ENCODE data around the gene PREX1. TPM values are rescaled to one million over a fixed set of nuclear protein-coding genes. Genes with fewer than 3 reads are reported as not detected.
A peak's percentile ranks its signal among the peaks of the same experiment; 100 is the strongest.

The PREX1 gene
- total and polyA plus RNA-seq, 2 donors (not counting 3 experiments of a cell fraction or from before 2014, with no cell fraction given), result 51.3 to 72.9 TPM

DNA sequence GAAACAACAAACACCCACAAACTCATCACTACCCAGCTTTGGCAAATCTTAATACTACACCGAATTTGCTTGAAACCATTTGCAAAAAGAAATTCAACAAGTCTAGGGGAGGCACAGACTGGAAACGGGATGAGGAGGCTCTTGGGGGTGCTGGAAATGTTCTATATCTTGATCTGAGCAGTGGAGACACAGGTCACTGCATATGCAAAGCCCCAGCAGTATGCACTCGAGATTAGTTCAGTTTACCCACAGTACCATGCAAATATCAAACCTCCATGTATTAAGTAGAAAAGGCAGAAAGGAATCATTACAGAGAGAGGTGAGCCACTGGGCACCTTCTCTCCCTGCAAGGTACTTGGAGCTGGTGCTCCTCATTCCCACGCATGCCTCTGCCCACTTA, 75.9 kb downstream of the PREX1 start:
- H3K9me1 ChIP-seq (replicated peaks; ENCODE audit: control insufficient read depth, extremely low read depth, insufficient read depth, low read length), result no peaks in the 10 kb centered on the region
- CTCF ChIA-PET, result interaction anchor here (1.1 to 1.3 kb wide), 3 partner anchors 8 to 232 kb away, joined by 3 to 4 read pairs (median 3); no protein-coding TSS in a partner anchor
- H3K27me3 ChIP-seq (ENCODE audit: control insufficient read depth in 2 of 2, insufficient read depth in 2 of 2, low read length in 2 of 2), result no peaks in the 10 kb centered on the region
- FAIRE-seq, result peak; percentile 31
- no TSS peak for BruUV-seq (replicated peaks)
- H2AFZ ChIP-seq (ENCODE audit: low read depth, low read length), result no peak overlapping the region
- peak overlapping the region; percentile 33 for H3K4me2 ChIP-seq (ENCODE audit: insufficient read depth, low read length)
- intact Hi-C loops (cut with micrococcal nuclease) (loop anchor here (1.0 to 2.0 kb wide), 4 partner anchors 11 to 73 kb away; no protein-coding TSS in a partner anchor), dilution Hi-C loops (cut with MboI; ENCODE audit: extremely low pct_ligation_motif_present, low sequenced_read_pairs) (no loop called here)
- H3K4me3 ChIP-seq (replicated peaks in 1 of 3; ENCODE audit: insufficient read depth in 1 of 3, low read depth in 1 of 3, low read length in 3 of 3), result no peak overlapping the region
- H3K4me1 ChIP-seq (ENCODE audit: control insufficient read depth, extremely low read depth, insufficient read depth, low read length), result peaks cover 19% of the 10 kb centered on the region
- DNase-seq (ENCODE audit: low read depth, low spot score), result no peak
- peak overlapping the region; percentile 50 for H3K9ac ChIP-seq (replicated peaks; ENCODE audit: extremely low read depth, insufficient read depth, low read length)
- H3K36me3 ChIP-seq (ENCODE audit: control insufficient read depth in 2 of 2, extremely low read depth in 1 of 2, insufficient read depth in 2 of 2, low read length in 2 of 2), result peaks cover 0 to 3% of the 10 kb centered on the region in 2 experiments
- no peaks in the 10 kb centered on the region for H3K9me3 ChIP-seq (replicated peaks; ENCODE audit: control insufficient read depth, insufficient read depth, low read length)
- no peak for TF ChIP-seq POLR2A (IDR thresholded peaks at IDR 0.05; ENCODE audit: low read depth, low read length)
- TF ChIP-seq GATA2 (IDR thresholded peaks at IDR 0.05; ENCODE audit: insufficient read depth, insufficient read length, low read depth, low read length), result no peak
- no peak for TF ChIP-seq FOS (IDR thresholded peaks at IDR 0.05; ENCODE audit: borderline replicate concordance, insufficient read depth, low read length)
- peak overlapping the region; percentile 83 for H3K27ac ChIP-seq (ENCODE audit: insufficient read depth, low read depth, low read length)
- H4K20me1 ChIP-seq (replicated peaks; ENCODE audit: control insufficient read depth, extremely low read depth, insufficient read depth, low read length), result no peaks in the 10 kb centered on the region
- peaks cover 80% of the 10 kb centered on the region for H3K79me2 ChIP-seq (ENCODE audit: control insufficient read depth, insufficient read depth, low read length)
- POLR2A ChIA-PET, result interaction anchor here (0.9 kb wide), 1 partner anchor 75 kb away, joined by 3 read pairs; no protein-coding TSS in a partner anchor

DNA sequence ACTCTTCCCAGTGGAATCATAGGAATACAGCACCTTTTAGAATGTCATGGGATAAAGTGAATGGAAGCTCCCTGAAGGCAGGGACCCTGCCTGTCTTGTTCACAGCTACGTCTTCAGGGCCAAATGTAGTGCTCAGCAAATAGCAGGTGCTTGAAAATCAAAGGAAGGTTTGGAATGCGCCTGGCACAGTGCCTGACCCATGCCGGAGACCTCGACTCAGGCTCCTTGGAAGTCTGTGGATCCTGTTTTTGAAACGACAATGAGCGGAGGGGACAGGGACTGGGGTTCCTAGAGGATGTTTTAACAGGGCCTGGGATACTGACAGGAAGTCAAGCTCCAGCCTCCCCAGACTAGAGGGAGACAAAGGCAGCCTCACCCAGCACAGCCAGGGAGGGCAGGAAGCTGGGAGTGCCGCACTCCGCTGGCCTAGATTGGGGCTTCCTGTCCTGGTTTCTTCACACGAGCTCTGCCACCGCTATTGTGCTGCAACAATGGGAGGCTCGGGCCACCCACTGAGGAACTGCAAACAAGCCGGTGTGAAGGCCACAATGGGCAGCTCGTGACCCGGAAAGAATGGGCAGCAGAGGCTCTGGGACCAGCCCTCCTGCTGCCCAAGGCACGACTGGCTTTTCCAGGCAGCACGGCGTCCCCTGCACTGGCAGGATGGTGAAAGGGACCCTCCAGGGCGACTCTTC, 76.7 kb downstream of the PREX1 start:
- ChIA-PET POLR2A (interaction anchor here (0.9 kb wide), 2 partner anchors 13 to 76 kb away, joined by 3 to 5 read pairs; no protein-coding TSS in a partner anchor), CTCF (interaction anchor here (0.7 to 1.6 kb wide), 9 partner anchors 9 to 232 kb away, joined by 3 to 8 read pairs (median 4); no protein-coding TSS in a partner anchor)
- dilution Hi-C loops (cut with MboI; ENCODE audit: extremely low pct_ligation_motif_present, low sequenced_read_pairs), result no loop called here
- Histone ChIP-seq H3K79me2 (ENCODE audit: control insufficient read depth, insufficient read depth, low read length) (peaks cover 76% of the 10 kb centered on the region), H3K4me2 (ENCODE audit: insufficient read depth, low read length) (peak overlapping the region; percentile 33), H3K27me3 (ENCODE audit: control insufficient read depth in 2 of 2, insufficient read depth in 2 of 2, low read length in 2 of 2) (no peaks in the 10 kb centered on the region), H2AFZ (ENCODE audit: low read depth, low read length) (peak overlapping the region; percentile 33), H3K36me3 (ENCODE audit: control insufficient read depth in 2 of 2, extremely low read depth in 1 of 2, insufficient read depth in 2 of 2, low read length in 2 of 2) (peaks cover 0 to 3% of the 10 kb centered on the region in 2 experiments), H3K9me3 (replicated peaks; ENCODE audit: control insufficient read depth, insufficient read depth, low read length) (no peaks in the 10 kb centered on the region), H4K20me1 (replicated peaks; ENCODE audit: control insufficient read depth, extremely low read depth, insufficient read depth, low read length) (no peaks in the 10 kb centered on the region), H3K4me3 (replicated peaks in 1 of 3; ENCODE audit: insufficient read depth in 1 of 3, low read depth in 1 of 3, low read length in 3 of 3) (no peak overlapping the region), H3K27ac (ENCODE audit: insufficient read depth, low read depth, low read length) (peak overlapping the region; percentile 83), H3K9me1 (replicated peaks; ENCODE audit: control insufficient read depth, extremely low read depth, insufficient read depth, low read length) (no peaks in the 10 kb centered on the region), H3K9ac (replicated peaks; ENCODE audit: extremely low read depth, insufficient read depth, low read length) (peak overlapping the region; percentile 50), H3K4me1 (ENCODE audit: control insufficient read depth, extremely low read depth, insufficient read depth, low read length) (peaks cover 19% of the 10 kb centered on the region)
- intact Hi-C loops (cut with micrococcal nuclease), result loop anchor here (1.0 to 2.0 kb wide), 4 partner anchors 12 to 74 kb away; no protein-coding TSS in a partner anchor
- FAIRE-seq (peak; percentile 99), DNase-seq (ENCODE audit: low read depth, low spot score) (peak; percentile 84)
- no TSS peak for BruUV-seq (replicated peaks)
- no peak for TF ChIP-seq JUN (IDR thresholded peaks at IDR 0.05; ENCODE audit: borderline replicate concordance, insufficient read depth, insufficient read length, low read depth)
- peak; percentile 13 for TF ChIP-seq MYC (IDR thresholded peaks at IDR 0.05; ENCODE audit: low read depth, low read length)
- TF ChIP-seq GATA2 (IDR thresholded peaks at IDR 0.05; ENCODE audit: insufficient read depth, insufficient read length, low read depth, low read length), result no peak
- TF ChIP-seq, protein P1, sequence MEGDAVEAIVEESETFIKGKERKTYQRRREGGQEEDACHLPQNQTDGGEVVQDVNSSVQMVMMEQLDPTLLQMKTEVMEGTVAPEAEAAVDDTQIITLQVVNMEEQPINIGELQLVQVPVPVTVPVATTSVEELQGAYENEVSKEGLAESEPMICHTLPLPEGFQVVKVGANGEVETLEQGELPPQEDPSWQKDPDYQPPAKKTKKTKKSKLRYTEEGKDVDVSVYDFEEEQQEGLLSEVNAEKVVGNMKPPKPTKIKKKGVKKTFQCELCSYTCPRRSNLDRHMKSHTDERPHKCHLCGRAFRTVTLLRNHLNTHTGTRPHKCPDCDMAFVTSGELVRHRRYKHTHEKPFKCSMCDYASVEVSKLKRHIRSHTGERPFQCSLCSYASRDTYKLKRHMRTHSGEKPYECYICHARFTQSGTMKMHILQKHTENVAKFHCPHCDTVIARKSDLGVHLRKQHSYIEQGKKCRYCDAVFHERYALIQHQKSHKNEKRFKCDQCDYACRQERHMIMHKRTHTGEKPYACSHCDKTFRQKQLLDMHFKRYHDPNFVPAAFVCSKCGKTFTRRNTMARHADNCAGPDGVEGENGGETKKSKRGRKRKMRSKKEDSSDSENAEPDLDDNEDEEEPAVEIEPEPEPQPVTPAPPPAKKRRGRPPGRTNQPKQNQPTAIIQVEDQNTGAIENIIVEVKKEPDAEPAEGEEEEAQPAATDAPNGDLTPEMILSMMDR (IDR thresholded peaks at IDR 0.05; ENCODE audit: extremely low read depth in 1 of 2, insufficient read depth in 1 of 2, low read depth in 1 of 2, low read length in 2 of 2), result no peak
- no peak for TF ChIP-seq POLR2A (IDR thresholded peaks at IDR 0.05; ENCODE audit: low read depth, low read length)
- TF ChIP-seq, protein P2, sequence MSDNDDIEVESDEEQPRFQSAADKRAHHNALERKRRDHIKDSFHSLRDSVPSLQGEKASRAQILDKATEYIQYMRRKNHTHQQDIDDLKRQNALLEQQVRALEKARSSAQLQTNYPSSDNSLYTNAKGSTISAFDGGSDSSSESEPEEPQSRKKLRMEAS (IDR thresholded peaks at IDR 0.05; ENCODE audit: insufficient read depth, insufficient read length), result peak; percentile 25
- no peak for TF ChIP-seq FOS (IDR thresholded peaks at IDR 0.05; ENCODE audit: borderline replicate concordance, insufficient read depth, low read length)
- TF ChIP-seq POLR2AphosphoS5 (IDR thresholded peaks at IDR 0.05; ENCODE audit: insufficient read depth, low read depth, low read length), result peak; percentile 58
- TF ChIP-seq EZH2 (IDR thresholded peaks at IDR 0.05; ENCODE audit: borderline replicate concordance, low read depth, low read length, severe bottlenecking), result no peak
